Activated T-helper 17 cell treated with anti-CD3 and anti-CD28 coated beads, Interleukin-2, amount 50 U/mL, for 72 hours (primary cell): Measurements from ENCODE around the gene SLC38A10. TPM values are rescaled to one million over a fixed set of nuclear protein-coding genes. Genes with fewer than 3 reads are reported as not detected.
A peak's percentile ranks its signal among the peaks of the same experiment; 100 is the strongest.

Experiments used
- ATAC-seq: fragments of 150-1000 bp; cut with Tn5 transposase; replicated peaks from 2 replicates; pipeline ENCODE4 v1.10.0; 2021; ENCODE audit warnings: mild to moderate bottlenecking, moderate library complexity
- H3K27ac Mint-ChIP-seq: one replicate; pipeline ENCODE4 v1.8.0; 2022; ENCODE audit warnings: mixed read lengths
- H3K27me3 Mint-ChIP-seq: one replicate; pipeline ENCODE4 v1.8.0; 2022; ENCODE audit warnings: mixed read lengths
- H3K36me3 Mint-ChIP-seq: one replicate; pipeline ENCODE4 v1.8.0; 2022; ENCODE audit warnings: low read depth, mild to moderate bottlenecking, mixed read lengths
- H3K4me1 Mint-ChIP-seq: one replicate; pipeline ENCODE4 v1.8.0; 2022; ENCODE audit warnings: mixed read lengths
- H3K4me3 Mint-ChIP-seq: one replicate; pipeline ENCODE4 v1.8.0; 2022; ENCODE audit warnings: mild to moderate bottlenecking, mixed read lengths
- H3K9me3 Mint-ChIP-seq: one replicate; pipeline ENCODE4 v1.8.0; 2022; ENCODE audit warnings: mixed read lengths
- total RNA-seq, 2 donors: library from RNA; stranded (reverse); gene quantifications; one replicate each; pipeline ENCODE4 v1.2.3, GENCODE V29; 2022

Gene SLC38A10
- total RNA-seq, 2 donors from 2014 or later = 58.4 to 71.2 TPM

DNA sequence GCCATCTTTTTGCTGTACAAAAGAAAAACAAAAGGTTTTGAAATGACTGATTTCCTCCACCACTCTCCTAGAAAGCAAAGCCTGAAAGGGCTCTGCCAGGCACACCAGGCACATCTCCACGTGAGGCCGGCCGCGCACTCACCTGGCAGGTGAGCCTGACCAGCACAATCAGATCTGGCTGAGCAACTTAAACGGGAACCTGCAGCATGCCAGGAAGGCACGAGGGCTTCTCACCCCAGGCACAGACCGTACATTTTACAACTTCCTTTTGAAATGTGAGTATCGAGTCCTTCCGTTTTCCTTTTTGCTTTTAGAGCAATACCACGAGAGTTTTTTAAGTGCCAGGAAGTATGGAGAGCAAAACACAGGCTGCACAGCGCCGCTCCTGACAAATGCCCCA, 22.5 kb downstream of the SLC38A10 start:
- Mint-ChIP-seq H3K9me3 (no peaks in the 10 kb centered on the region), H3K36me3 (peaks cover 87% of the 10 kb centered on the region), H3K4me3 (no peak overlapping the region), H3K27ac (peak overlapping the region; percentile 28), H3K4me1 (no peaks in the 10 kb centered on the region), H3K27me3 (no peaks in the 10 kb centered on the region)
- ATAC-seq = no peak

DNA sequence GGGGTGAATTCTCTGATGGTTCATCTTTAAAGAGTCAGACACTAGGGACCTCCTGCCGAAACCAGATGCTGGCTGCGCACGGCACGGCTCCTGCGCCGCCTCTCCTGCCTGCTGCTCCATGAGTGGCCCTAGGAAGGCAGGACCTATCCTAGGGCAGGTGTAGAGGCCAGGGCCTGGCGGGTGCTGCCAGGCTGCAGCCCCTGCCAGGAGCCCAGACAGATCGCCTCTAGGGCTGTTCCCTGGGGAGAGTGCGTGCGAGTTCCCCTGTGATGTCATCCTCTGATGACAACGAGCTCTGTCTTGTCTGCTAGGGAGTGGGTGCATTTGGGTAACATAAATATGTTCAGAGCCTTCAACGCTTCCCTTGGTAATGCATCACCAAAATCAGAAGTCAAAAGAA, 23.9 kb downstream of the SLC38A10 start:
- no peak overlapping the region for H3K4me3 Mint-ChIP-seq
- no peaks in the 10 kb centered on the region for H3K4me1 Mint-ChIP-seq
- H3K9me3 Mint-ChIP-seq = no peaks in the 10 kb centered on the region
- H3K36me3 Mint-ChIP-seq = peaks cover 85% of the 10 kb centered on the region
- H3K27ac Mint-ChIP-seq = no peak overlapping the region
- no peaks in the 10 kb centered on the region for H3K27me3 Mint-ChIP-seq
- ATAC-seq = no peak

DNA sequence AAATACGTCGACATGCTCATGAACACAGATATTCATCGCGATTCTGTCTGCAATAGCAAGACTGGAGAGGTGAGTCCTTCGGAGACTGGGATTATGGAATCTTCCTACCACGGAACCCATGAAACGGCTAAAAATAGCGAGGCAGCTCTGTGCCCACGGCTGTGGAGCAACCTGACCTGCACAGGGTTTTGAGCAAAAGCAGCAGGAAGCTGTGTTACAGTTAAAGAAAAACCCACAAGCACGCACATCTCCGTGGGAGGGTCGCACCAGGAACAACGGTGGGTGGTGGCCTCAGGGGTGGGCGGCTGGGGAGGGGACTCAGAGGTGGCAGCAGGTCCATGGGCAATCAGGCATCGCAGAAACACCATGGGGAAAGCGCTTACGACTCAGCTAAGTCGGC, 24.8 kb downstream of the SLC38A10 start:
- Mint-ChIP-seq H3K36me3 (peaks cover 85% of the 10 kb centered on the region), H3K4me1 (no peaks in the 10 kb centered on the region), H3K9me3 (no peaks in the 10 kb centered on the region), H3K27me3 (no peaks in the 10 kb centered on the region), H3K4me3 (no peak overlapping the region), H3K27ac (no peak overlapping the region)
- no peak for ATAC-seq

DNA sequence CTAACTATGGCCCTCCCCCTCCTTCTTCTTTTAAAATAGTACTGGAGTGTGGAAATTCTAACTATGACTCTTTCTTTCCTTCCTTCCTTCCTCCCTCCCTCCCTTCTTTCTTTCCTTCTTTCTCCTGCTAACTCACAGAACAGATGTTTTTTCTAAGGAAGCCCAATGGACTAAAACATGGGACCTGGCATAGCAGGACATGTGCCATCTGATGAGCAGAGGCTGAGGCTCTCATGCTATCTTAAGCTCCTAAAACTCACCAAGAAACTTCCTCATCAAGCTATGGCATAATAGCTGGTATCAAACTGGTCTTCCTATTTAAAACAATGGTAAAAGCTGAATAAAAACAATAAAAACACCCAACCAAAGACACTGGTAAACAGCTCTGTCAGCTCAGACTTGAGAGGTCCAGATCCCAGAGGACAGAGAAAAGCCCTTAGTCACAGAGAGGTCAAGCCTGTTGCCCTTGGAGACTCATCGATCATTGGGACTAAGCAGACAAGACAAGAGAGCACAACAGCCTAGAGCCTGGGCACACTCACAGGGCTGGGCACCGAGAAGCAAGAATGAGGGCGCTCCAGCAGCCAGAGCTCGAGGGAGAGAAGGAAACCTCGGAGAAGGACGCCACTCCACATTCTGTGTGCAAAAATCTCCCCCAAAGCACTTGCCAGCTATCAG, 27.6 kb downstream of the SLC38A10 start:
- no peak overlapping the region for H3K4me3 Mint-ChIP-seq
- no peaks in the 10 kb centered on the region for H3K4me1 Mint-ChIP-seq
- peak overlapping the region; percentile 0 for H3K27ac Mint-ChIP-seq
- ATAC-seq = no peak
- no peaks in the 10 kb centered on the region for H3K27me3 Mint-ChIP-seq
- no peaks in the 10 kb centered on the region for H3K9me3 Mint-ChIP-seq
- peaks cover 87% of the 10 kb centered on the region for H3K36me3 Mint-ChIP-seq

DNA sequence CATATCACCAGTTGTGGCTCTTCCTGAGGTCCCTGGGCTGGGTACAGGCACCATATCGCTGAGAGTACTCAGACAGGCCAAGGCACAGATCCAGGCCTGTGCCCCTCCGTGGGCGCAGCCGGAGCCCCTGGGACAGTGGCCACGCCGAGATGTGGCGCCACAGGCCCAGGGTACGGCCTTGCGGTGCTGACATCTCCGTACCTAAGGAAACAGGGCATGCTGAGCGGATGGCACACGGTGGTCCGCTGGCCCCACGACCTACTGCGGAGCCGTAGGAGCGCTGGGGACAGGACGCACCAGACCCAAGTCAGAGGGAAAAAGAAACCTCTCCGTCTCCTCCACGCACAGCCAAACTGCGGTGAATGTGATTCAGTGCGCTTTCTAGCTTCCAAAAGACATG, 29.5 kb downstream of the SLC38A10 start:
- no peak for ATAC-seq
- H3K9me3 Mint-ChIP-seq = no peaks in the 10 kb centered on the region
- H3K4me1 Mint-ChIP-seq = no peaks in the 10 kb centered on the region
- no peak overlapping the region for H3K27ac Mint-ChIP-seq
- H3K27me3 Mint-ChIP-seq = no peaks in the 10 kb centered on the region
- no peak overlapping the region for H3K4me3 Mint-ChIP-seq
- peaks cover 70% of the 10 kb centered on the region for H3K36me3 Mint-ChIP-seq

DNA sequence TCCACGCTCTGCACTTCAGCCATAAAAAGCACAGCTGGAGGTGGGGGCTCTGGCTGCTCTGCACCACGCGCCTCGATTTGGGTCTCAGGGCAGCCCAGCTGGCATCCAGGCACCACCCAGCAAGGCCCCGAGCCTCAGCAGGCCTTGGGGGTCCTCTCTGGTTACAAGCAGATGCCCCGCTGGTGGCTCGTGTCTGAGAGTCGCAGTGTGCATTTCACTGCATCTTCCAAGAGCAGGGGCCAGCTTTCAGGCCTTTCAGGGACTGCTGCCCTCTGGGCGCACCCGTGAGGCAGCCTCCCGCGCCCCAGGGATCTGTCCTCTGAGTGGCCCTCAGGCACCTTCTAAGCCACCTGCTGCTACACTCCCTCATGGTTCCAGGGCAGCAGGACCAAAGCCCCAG, 30.5 kb downstream of the SLC38A10 start:
- H3K4me1 Mint-ChIP-seq = no peaks in the 10 kb centered on the region
- no peak overlapping the region for H3K4me3 Mint-ChIP-seq
- H3K27ac Mint-ChIP-seq = no peak overlapping the region
- peaks cover 62% of the 10 kb centered on the region for H3K36me3 Mint-ChIP-seq
- H3K27me3 Mint-ChIP-seq = no peaks in the 10 kb centered on the region
- ATAC-seq = no peak
- no peaks in the 10 kb centered on the region for H3K9me3 Mint-ChIP-seq

DNA sequence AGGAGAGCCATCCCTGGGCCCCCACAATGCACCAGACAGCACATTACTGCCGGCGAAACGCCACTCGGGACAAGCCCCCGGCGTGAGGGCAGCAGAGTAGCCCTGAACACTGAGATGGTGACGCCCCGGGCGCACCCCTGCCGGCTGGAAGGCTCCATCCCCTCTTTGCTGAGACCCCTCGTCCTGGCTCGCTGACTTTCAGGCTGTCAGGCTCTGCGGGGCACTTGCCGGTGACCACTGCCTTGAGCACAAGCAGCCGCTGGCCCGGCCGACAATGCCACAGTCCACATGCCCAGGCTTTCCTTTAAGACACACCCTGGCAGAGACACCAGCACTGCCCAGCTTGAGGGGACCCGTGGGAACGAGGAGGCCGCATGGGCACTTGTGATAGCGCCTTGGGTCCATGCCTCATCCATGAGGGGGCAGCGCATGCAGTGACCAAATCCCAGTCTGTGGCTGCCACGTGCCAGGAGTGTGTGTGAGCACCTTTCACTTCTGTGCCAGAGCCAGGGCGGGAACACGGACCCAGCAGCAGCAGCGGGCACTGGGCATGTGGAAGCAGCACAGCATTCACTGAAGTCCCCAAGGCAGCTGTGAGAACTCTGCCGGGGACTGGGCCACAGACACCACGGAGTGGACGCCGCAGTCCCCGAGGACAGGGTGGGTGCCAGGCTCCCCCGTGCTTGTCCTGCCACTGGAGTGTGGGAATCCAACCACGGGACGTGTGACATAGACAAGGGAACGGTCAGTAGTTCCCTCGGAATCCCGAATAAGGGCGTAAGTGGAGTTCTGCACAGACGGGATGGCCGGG, 31.5 kb downstream of the SLC38A10 start:
- Mint-ChIP-seq H3K27me3 (no peaks in the 10 kb centered on the region), H3K9me3 (no peaks in the 10 kb centered on the region), H3K27ac (no peak overlapping the region), H3K4me3 (no peak overlapping the region), H3K36me3 (peaks cover 57% of the 10 kb centered on the region), H3K4me1 (no peaks in the 10 kb centered on the region)
- no peak for ATAC-seq

DNA sequence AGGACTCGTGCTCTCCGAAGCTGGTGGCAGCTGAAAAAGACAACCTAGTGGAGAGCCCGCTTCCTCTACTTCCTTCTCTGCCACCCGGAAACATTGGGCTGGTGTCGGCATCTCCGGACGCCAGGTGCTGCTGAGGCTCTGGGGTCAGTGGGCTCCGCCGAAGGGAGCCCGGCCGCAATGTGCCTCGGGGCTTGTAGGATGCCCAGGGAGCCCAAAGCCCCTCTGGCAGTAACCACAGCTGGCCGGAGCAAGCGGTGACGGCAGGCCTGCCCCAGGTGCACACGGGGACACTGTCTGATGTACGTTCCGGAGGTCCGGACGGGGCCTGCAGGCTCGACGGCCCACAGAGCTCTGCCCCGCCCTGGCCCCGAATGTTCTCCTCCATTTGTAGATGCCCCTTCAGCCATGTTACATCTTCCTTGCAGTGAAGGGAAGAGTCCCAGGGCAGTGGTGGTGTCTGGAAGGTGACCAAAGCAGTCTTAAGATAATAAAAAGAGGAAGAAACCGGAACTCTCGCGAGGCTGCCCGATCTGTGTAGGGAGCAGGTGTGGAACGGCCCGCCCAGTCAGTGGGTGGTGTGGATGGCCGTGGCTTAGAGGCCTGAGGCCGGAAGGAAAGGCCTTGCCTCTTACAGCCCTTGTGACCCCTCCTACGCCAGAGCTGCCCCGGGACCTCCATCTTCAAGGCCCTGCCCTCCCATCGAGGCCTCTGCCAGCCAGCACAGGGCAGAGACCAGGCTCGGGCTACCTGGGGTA, 33.3 kb downstream of the SLC38A10 start:
- no peak overlapping the region for H3K27ac Mint-ChIP-seq
- H3K9me3 Mint-ChIP-seq = no peaks in the 10 kb centered on the region
- H3K4me1 Mint-ChIP-seq = no peaks in the 10 kb centered on the region
- no peaks in the 10 kb centered on the region for H3K27me3 Mint-ChIP-seq
- no peak overlapping the region for H3K4me3 Mint-ChIP-seq
- H3K36me3 Mint-ChIP-seq = peaks cover 40% of the 10 kb centered on the region
- no peak for ATAC-seq

DNA sequence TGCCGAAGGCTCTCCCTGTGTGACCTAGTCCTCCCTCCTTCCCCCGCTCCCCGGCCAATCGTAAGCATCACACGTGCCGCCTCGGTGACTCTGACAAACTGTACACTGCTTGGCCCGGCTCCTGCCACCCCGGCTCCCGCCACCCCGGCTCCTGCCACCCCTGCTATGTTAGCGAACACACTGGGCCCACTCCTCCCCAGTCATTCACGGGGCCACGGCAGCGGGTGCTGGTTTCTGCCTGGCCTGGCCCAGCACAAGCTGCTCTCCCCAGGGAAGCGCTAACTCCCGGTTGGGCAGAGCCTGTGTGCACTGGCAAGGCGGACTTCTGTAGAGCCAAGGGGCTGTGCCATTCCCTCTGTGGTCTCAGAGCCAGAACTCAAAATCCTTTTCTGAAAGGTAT, 34.0 kb downstream of the SLC38A10 start:
- Mint-ChIP-seq H3K9me3 (no peaks in the 10 kb centered on the region), H3K36me3 (peaks cover 33% of the 10 kb centered on the region), H3K4me1 (no peaks in the 10 kb centered on the region), H3K27me3 (no peaks in the 10 kb centered on the region), H3K27ac (no peak overlapping the region), H3K4me3 (no peak overlapping the region)
- no peak for ATAC-seq

DNA sequence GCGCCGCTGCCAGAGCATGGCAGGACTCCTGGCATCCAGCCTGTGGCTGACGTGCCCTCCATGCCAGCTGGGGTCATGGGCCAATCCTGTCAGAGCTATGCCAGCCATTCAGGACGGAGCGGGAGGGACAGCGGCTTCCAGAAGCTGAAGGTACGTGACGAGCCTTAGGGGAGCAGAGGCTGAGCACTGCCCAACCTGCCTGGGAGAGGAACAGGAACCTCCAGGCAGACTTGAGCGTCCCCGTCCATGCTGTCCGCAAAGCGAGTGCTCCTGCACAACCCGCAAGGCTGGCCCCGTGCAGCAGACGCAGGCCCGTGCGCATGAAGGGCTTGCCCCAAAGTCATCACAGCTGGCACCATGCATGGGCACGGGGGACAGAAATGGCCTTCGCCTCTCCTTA, 34.5 kb downstream of the SLC38A10 start:
- no peak overlapping the region for H3K4me3 Mint-ChIP-seq
- H3K4me1 Mint-ChIP-seq = no peaks in the 10 kb centered on the region
- ATAC-seq = no peak
- no peak overlapping the region for H3K27ac Mint-ChIP-seq
- no peaks in the 10 kb centered on the region for H3K9me3 Mint-ChIP-seq
- peaks cover 29% of the 10 kb centered on the region for H3K36me3 Mint-ChIP-seq
- no peaks in the 10 kb centered on the region for H3K27me3 Mint-ChIP-seq

DNA sequence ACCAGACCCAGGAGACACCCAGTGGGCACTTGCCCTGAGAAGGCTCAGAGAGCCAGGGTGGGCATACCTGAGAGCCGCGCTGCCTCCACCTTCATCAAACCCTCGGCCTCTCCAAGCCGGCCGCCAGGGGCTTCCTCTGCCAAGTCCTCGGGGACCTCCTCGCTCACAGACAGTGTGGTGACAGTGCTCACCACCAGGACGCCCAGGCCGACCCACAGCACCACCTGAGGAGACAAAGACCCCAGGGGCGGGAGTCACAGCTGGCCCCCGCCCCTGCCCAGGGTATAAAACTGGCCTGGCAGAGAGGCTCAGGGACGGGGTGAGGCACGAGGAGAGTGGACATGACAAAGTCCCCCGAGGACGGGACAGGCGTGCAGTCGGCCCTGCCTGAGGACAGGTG, 34.9 kb downstream of the SLC38A10 start:
- H3K27ac Mint-ChIP-seq = no peak overlapping the region
- H3K9me3 Mint-ChIP-seq = no peaks in the 10 kb centered on the region
- no peak overlapping the region for H3K4me3 Mint-ChIP-seq
- no peaks in the 10 kb centered on the region for H3K4me1 Mint-ChIP-seq
- peaks cover 24% of the 10 kb centered on the region for H3K36me3 Mint-ChIP-seq
- no peaks in the 10 kb centered on the region for H3K27me3 Mint-ChIP-seq
- no peak for ATAC-seq

DNA sequence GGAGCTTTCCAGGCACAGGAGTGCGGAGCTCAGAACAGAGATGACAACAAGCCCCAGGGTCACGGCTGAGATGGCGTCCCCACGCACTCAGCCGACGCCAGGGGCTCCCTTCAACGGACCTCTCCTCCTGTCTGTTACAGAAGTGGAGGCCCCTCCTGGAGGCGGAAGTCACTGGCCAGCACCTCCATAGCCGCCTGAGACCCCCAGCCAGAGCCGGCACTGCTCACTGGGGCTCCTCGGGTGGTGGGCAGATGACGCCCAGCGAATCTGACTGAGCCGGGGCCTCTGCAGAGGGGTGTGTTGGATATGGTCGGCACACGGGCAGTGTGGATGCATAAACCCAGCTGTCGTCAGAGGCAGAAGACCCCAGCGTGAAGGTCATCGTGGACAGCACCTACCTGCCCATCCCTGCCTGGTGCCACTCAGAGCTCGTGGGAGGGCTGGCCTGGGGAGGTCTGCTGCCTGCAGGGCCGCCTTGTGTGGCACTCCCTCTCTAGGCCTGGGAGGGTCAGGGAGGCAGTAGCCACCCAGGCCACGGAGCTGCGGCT, 36.0 kb downstream of the SLC38A10 start:
- Mint-ChIP-seq H3K36me3 (peaks cover 14% of the 10 kb centered on the region), H3K4me3 (no peak overlapping the region), H3K27me3 (no peaks in the 10 kb centered on the region), H3K4me1 (peaks cover under 1% of the 10 kb centered on the region), H3K9me3 (no peaks in the 10 kb centered on the region), H3K27ac (no peak overlapping the region)
- ATAC-seq = no peak

DNA sequence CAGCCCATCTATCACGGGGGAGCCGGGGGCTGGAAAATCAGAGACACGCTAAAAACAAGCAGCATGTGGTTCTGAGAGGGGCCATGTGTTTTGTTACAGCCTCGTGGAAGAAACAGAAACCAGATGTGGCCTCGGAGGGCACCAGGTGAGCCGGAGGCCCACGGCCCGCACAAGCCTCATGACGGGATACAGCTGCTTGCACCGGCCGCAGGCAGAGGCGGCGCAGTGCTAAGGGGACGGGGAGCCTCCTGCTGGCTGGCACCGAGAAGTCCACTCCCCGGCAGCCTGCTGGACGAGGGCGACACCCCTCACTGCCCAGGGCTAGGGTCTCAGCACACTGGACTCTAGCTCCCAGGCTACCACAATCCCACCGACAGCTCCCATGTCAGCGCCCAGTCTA, 36.8 kb downstream of the SLC38A10 start:
- Mint-ChIP-seq H3K9me3 (no peaks in the 10 kb centered on the region), H3K27me3 (no peaks in the 10 kb centered on the region), H3K27ac (no peak overlapping the region), H3K36me3 (peaks cover 16% of the 10 kb centered on the region), H3K4me3 (no peak overlapping the region), H3K4me1 (peaks cover 8% of the 10 kb centered on the region)
- no peak for ATAC-seq

DNA sequence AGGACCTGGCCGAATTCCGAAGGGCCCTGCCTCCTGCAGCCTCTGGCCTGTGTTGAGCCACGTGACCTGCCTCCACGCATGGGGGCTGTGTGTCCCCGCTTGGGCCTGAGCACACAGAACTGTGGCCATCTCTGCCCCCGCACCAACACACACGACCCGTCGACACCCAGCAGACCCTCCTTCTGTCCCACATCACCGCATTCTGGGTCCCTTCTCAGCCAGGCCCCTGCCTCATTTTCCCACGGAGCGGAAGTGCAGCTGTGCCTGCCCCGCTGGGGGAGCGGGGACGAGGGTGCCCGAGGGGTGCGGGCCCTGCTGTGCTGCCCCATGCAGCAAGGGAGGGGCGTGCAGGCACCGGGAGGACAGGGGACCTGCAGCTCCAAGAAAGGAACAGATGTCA, 37.6 kb downstream of the SLC38A10 start:
- Mint-ChIP-seq H3K9me3 (no peaks in the 10 kb centered on the region), H3K27me3 (no peaks in the 10 kb centered on the region), H3K36me3 (peaks cover 18% of the 10 kb centered on the region), H3K27ac (no peak overlapping the region), H3K4me1 (peaks cover 12% of the 10 kb centered on the region), H3K4me3 (no peak overlapping the region)
- ATAC-seq = no peak
